Fibroblast of peridontal ligament (primary cell): ENCODE measurements around the gene FRMD4A.

ENCODE experiments used
- DNase-seq: peaks from one replicate; pipeline ENCODE4 v3.0.0-alpha.2; 2010; ENCODE audit errors: extremely low read depth

FRMD4A gene

GRCh38 chr10:14340051-14340744 is 9.5 kb upstream of the FRMD4A start:
- no peak for DNase-seq

- DNase-seq: no peak
Observed at GRCh38 chr10:14336736-14337135, 6.0 kb upstream of the FRMD4A start.

- DNase-seq: no peak
Observed at GRCh38 chr10:14334771-14335170, 4.0 kb upstream of the FRMD4A start.

GRCh38 chr10:14333606-14334005 is 2.9 kb upstream of the FRMD4A start:
- DNase-seq: no peak

GRCh38 chr10:14332903-14333302 is 2.2 kb upstream of the FRMD4A start:
- DNase-seq: no peak

GRCh38 chr10:14329746-14330173 is 964 bp downstream of the FRMD4A start:
- no peak for DNase-seq

- DNase-seq: no peak
Observed at GRCh38 chr10:14328881-14329672, 1.6 kb downstream of the FRMD4A start.

GRCh38 chr10:14327527-14327926 is 3.2 kb downstream of the FRMD4A start:
- DNase-seq: peak; percentile 45

- no peak for DNase-seq
Observed at GRCh38 chr10:14326581-14326980, 4.1 kb downstream of the FRMD4A start.

- no peak for DNase-seq
Observed at GRCh38 chr10:14325325-14325955, 5.3 kb downstream of the FRMD4A start.

- peak; percentile 54 for DNase-seq
Observed at GRCh38 chr10:14322526-14323188, 8.1 kb downstream of the FRMD4A start.

GRCh38 chr10:14318007-14318406 is 12.7 kb downstream of the FRMD4A start:
- DNase-seq: no peak

GRCh38 chr10:14312014-14312413 is 18.7 kb downstream of the FRMD4A start:
- DNase-seq: no peak

- DNase-seq: no peak
Observed at GRCh38 chr10:14311206-14311957, 19.3 kb downstream of the FRMD4A start.

GRCh38 chr10:14309593-14309992 is 21.1 kb downstream of the FRMD4A start:
- DNase-seq: no peak

- no peak for DNase-seq
Observed at GRCh38 chr10:14306190-14306589, 24.5 kb downstream of the FRMD4A start.

- DNase-seq: no peak
Observed at GRCh38 chr10:14304046-14304445, 26.7 kb downstream of the FRMD4A start.

- DNase-seq: peak; percentile 51
Observed at GRCh38 chr10:14302035-14302434, 28.7 kb downstream of the FRMD4A start.

- DNase-seq: no peak
Observed at GRCh38 chr10:14299556-14299955, 31.2 kb downstream of the FRMD4A start.

GRCh38 chr10:14296065-14296709 is 34.5 kb downstream of the FRMD4A start:
- no peak for DNase-seq
